ENCODE results near the gene FPR2.
"Not testable (repeated sequence)": the region's sequence is repeated elsewhere in the genome, so short reads cannot be mapped to it uniquely, and the experiment has no call there.

The FPR2 gene, protein sequence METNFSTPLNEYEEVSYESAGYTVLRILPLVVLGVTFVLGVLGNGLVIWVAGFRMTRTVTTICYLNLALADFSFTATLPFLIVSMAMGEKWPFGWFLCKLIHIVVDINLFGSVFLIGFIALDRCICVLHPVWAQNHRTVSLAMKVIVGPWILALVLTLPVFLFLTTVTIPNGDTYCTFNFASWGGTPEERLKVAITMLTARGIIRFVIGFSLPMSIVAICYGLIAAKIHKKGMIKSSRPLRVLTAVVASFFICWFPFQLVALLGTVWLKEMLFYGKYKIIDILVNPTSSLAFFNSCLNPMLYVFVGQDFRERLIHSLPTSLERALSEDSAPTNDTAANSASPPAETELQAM

DNA sequence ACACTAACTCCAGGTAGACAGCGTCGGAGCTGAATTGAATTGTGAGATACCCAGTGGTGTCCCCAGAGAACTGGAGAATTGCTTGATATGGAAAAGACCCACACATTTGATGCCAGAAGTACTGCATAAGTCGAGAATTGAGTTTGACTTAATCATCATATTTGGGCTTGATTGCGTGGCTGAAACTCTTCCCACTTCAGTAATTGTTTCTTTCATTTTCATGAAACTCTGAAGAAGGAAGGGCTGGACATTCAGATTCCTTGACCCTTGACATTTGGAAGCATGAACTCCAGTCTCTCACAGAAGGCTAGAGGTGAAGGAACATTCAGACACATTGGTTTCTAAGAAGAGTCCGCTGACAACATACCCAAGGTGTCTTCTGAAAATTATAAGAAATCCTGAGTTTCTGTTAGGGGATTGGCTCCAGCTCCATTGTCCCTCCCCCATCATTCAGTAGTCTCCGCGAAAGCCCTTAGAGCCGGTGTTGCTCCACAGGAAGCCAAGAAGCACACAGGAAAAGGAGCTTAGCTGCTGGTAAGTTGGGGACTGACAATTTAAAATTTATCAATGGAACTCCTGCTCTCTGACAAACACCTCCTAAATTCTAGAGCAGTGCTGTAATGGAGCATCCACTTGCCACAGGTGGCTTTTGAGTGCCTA is at the start of gene FPR2:
TSS of gene FPR2 (plus strand) at position 484 of the 660 bp plus-strand sequence. CDS start 7,479 bp downstream, outside the sequence.
- DNase-seq (ENCODE audit: low read depth in 2 of 2), result no peak

DNA sequence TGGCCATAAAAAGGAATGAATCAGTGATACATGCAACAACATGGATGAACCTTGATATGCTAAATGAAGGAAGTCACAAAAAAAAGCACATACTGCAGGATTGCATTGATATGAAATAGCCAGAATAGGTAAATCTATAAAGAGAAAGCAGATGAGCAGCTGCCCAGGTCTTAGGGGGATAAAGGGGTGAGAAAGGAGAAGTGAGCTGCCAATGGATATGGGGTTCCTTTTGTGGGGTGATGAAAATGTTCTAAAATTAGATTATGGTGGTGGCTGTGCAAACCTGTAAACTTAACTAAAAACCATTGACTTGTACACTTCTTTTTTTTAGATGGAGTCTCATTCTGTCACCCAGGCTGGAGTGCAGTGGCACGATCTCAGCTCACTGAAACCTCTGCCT is 49.3 kb upstream of the FPR2 start:
- DNase-seq (ENCODE audit: low read depth in 2 of 2), result no peak

DNA sequence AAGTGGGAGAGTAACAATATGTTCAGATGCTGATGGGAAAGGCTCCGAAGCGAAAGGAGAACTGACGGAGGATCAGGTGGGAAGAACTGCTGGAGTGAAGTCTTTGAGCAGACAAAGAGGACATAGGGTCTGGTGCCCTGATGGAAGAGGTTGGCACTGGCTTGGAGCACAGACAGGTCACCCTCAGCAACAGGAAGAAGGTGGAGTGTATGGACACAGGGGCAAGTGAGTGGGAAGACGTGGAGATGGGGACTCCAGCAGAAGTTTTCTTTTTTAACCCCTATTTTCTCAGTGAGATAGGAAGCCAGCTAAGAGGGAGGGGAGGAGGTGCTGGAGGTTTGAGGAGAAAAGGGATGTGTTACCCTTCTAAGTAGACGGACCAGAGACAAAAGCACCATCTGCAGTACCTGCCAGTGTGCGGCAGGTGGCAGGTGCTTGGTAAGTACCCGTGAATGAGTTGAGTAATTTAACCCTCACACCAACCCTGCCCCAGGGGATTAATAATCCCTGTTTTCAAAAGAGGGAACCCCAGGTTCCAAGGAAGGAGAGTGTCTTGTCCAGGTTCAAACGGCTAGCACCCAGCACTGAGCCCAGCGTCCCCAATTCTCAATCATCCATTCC is 48.4 kb upstream of the FPR2 start:
- DNase-seq (ENCODE audit: low read depth in 2 of 2), result no peak

DNA sequence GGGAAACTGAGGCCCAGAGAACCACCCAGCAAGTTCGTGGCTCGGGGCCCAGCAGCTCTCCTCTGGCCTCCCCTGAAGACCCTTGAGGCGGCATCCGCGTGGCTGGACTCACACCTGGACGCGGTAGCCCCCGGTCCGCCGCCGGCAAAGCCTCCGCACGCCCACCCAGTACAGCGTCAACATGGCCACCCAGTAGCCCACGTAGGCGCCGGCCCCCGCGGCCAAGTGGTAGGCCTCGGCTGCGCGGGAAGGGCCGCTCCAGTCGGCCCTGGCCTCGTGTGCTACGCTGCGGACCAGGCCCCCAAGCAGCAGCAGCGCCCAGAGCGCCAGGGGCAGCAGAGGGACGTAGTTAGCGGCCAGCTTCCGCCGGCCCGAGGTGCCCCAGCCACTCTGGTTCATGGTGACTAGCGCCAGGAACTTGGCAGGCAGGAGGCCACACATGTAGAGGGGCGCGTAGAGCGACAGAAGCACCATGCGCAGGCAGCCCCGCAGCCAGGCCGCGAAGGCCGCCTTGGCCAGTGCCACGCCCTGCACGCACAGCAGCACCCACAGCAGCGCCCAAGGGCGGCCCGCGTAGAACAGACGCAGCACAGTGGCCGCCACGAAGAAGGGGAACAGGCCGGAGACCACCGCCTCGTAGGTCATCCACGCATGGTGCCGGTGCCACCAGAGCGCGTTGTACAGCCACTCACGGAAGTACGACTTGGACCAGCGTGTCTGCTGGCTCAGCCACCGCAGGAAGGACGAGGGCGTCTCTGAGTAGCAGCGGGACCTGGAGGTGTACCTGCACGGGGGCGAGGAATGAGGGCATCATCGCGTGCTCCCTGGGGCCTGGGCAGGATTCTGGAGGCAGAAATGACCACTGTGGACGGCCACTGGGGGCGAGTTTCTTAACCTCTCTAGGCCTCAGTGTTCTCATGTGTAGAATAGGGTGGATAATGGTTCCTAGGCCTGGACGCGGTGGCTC is 47.4 kb upstream of the FPR2 start:
- no peak for DNase-seq (ENCODE audit: low read depth in 2 of 2)

DNA sequence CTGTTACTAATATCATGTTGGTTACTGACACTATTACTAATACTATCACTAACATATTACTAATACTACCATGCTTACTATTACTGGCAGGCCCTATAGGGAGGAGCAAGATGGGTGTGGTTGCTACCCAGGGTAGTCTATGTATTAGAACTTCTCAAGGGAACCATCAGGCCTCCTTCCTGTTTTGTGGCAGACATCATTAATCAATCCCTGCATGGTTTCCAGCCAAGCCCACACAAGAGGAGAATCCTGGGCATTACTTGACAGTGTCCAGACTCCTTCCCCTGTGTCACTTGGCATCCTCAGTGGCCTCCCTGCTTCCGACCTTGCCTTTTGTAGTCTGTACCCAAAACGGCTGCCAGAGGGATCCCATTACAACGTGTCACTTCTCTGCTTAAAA is 46.1 kb upstream of the FPR2 start:
- no peak for DNase-seq (ENCODE audit: low read depth in 2 of 2)

DNA sequence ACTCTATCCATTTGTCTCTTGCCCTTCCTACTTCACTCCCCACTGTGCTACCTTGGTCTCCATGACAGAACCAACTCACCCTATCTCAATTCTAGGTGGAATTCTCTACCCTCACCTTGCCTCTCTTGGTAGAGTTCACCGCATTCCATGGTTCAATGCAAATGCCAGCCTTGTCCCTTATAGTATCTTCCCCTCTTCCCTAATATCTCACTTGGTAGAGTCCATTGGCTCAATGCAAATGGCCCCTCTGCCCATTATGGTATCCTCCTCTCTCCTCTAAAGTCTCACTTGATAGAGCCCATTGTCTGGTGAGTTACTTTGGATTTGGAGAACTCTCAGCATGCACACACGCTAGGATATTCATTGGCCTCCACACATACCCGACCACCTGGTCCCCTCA is 45.1 kb upstream of the FPR2 start:
- no peak for DNase-seq (ENCODE audit: low read depth in 2 of 2)

DNA sequence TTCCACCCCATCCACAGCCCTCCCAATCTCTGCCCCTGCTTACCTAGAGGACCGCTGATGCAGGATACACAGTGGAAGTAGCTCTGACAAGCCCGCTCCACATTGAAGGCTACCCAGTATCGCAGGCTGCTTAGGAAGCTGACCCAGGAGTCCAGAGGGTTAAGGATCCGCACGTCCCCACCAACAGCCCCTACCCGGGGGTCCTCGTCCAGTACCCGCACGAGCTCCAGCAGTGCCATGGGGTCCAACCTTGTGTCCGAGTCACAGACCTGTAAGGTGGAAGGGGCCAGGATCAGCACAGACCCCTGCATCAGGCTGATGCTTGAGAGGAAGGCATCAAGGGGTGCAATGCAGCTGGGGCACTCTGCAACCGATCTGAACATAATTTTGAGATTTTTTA is 44.1 kb upstream of the FPR2 start:
- DNase-seq (ENCODE audit: low read depth in 2 of 2), result no peak

DNA sequence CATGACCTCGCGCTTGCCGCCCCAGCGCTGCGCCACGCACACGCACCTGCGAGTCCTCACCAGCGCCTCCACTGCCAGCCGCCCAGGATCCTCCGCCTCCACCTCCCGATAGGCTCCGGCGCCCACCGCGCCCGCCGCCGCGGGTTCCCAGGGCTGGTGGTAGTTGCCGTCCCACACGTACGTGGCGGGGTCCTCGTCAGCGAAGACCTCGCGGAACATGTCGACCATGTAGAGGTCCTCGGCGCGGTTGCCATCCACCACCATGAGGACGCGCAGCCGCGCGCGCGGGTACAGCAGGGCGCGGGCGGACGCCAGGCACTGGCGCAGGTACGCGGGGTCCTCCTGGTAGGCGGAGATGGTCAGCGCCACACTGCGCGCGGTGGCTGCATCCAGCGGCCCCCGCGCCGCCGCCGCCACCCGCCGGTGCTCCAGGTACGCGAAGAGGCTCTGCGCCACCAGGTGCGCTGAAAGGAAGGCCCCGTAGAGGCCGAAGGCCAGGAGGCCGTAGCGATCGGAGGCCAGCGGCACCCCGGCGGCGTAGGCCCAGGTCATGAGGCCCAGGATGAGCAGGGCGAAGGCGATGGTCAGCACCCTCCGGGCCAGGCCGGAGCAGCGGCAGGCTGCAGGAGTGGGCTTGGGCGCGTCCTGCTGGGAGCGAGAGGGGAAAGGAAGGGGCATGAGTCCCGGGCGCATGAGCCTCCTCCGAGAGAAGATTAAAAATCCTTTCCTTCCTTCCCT is 41.6 kb upstream of the FPR2 start:
- no peak for DNase-seq (ENCODE audit: low read depth in 2 of 2)

DNA sequence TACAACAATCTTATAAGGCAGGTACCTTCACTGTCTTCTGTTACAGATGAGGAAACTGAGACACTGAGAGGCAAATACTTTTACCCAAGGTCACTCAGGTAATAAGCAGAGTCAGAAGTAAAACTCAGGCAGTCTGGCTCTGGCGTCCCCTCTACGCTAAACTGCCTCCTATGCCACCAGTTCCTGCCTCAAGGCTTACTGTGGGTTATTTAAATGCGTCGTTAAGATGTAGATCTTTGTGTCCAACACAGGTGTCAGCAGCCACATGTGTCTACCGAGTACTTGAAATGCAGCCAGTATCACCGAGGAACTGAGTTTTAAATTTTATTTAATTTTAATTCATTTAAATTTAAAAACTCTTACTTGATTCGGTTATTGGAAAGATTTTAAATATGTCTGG is 39.1 kb upstream of the FPR2 start:
- no peak for DNase-seq (ENCODE audit: low read depth in 2 of 2)

DNA sequence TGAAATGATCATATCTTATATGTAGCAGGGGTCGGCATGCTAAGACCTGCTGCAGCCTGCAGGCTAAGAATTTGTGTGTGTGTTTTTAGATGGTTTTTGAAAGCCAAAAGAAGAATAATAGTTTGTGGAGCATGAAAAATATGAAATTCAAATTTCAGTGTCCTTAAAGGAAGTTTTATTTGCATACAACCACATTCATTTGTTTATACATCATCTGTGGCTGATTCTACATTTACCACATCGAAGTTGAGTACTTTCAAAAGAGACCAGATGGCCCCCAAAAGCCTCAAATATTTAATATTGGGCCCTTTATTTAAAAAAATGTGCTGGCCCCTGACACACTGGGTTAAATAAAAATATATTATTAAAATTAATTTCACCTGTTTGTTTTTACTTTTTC is 38.5 kb upstream of the FPR2 start:
- DNase-seq (ENCODE audit: low read depth in 2 of 2), result no peak

DNA sequence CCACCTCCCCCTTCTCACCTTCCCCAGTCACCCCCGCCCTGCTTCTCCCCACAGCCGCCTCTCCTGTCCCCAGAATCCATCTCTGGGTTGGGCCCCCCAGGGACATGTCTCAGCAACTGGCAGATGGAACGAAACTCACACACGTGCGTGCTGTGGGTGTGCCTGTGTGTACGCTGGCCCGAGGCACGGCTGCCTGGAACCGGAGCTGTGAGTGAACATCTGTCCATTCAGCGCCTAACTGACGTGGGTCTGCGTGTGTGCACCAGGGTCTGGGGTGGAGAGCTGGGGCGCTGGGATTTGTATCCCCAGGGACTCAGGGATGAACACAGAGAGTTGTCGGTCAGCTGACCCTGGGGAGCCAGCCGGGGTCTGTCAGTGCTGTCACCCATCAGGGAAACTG is 36.4 kb upstream of the FPR2 start:
- no peak for DNase-seq (ENCODE audit: low read depth in 2 of 2)

DNA sequence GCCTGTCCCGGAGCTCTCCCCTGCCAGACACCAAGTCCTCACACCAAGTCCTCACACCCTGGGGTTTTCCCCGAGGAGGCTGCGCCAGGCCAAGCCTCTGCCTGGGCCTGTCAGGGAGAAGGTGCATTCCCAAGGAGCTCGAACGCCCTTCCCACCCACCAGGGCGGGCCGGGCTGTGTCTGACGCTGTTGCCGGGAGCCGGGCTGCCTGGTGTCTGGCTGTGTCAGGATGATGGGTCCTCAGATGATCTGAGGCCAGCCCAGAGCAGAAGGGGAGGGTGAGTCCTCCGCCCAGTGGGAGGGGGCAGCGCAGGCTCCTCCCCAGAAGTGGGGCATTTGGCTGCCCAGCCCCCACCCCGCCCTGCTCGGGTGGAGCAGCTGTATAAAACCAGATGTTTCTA is 34.9 kb upstream of the FPR2 start:
- no peak for DNase-seq (ENCODE audit: low read depth in 2 of 2)

DNA sequence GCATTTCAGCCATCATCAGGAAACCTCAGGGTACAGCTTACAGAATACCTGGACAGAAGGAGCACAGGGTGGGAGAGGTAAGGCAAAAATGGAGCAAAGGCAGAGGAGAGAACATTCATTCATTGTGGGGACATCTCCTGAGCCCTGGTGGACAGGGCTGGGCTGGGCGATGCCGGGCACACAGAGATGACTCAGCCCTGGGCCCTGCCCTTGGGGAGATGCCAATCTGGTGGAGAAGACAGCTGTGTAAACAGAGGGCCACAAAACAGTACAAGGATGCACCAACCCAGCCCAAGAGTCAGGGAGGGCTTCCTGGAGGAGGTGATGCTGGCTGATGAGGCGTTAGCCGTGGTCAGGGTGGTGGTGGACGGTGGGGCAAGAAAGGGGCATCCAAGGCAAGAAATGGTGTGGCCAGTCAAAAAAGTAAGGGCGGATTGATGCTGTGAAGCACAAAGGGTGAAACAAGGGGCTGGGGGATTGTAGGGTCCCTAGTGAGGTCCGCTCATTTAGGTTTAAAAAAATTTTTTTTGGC is 33.6 kb upstream of the FPR2 start:
- no peak for DNase-seq (ENCODE audit: low read depth in 2 of 2)

DNA sequence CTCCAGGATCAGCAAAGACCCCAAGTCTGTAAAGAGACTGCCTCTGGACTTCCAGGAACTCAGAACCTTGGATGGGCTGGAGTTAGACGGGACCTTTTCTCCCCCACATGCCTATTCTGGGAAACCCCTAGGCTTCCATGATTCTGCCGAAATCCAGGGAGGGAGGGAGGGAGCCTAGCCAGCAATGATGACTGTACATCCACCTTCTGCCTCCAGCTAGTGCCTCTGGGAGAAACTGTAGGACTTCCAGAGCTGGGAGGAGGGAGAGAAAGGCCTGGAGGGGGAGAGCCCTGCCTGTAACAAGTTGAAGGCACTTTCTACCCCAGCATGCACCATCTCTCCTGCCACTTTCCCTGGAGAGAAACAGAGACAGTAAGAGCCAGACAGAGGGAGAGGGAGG is 31.2 kb upstream of the FPR2 start:
- no peak for DNase-seq (ENCODE audit: low read depth in 2 of 2)

DNA sequence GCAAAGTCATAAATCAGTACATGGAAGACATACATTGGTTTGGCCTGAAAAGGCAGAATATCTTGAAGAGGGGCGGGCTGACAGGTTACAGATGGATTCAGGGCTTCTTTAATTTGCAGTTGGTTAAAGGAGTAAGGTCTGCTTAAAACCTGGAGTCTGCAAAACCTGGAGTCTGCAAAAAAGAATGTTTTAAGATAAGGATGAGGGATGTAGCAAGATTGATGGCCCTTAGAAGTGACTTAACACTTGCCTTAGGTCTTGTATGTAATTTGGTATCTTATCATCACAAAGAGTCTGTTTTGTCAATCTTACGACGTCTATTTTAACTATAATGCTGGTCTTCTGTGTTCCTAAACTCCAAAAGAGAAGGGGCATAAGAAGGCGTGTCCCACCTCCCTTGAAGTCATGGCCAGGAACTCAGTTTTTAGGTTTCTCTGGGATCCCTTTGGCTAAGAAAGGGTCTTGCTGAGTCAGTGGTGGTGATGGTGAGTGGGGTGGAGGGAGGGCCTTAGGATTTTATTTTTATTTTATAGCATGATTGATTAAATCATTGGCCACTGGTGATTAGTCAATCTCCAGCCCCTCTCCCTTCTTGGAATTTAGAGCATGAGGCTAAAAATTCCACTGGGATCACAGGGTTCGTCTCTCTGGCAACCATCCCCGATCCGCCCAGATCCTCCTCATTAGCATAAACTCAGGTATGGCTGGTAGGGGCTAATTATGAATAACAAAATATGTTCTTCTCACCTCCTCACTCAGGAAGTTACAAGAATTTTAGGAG is 27.0 kb upstream of the FPR2 start:
- no peak for DNase-seq (ENCODE audit: low read depth in 2 of 2)

DNA sequence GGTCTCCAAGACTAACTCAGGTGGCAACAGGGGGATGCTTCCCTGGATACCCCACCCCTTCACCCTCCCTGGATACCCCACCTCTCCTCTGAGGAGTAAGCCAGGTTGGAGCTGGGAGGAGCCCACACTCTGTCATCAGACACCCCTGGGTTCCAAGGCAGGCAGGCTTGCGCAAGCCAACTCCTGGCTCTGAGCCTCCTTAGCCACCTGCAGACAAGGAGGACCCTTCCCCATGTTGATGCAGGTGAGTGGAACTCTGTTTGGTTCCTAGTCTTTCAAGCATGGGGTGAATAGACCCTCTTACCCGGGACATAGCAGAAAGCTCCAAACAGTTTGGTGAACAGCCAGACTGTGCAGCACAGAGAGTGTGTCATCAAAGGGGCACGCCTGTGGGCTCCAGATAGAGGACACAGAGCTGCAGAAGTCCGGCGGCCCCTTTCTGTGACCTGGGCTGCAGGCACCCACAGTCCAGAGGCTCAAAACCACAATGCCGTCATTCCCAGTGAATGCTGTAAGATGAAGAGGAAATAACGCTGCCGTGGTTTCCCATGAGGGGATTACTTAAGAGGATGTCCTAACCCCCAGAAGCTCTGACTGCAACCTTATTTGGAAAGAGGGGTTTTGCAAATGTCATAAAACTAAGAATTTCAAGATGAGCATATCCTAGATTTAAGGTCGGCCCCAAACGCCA is 25.1 kb upstream of the FPR2 start:
- no peak for DNase-seq (ENCODE audit: low read depth in 2 of 2)

DNA sequence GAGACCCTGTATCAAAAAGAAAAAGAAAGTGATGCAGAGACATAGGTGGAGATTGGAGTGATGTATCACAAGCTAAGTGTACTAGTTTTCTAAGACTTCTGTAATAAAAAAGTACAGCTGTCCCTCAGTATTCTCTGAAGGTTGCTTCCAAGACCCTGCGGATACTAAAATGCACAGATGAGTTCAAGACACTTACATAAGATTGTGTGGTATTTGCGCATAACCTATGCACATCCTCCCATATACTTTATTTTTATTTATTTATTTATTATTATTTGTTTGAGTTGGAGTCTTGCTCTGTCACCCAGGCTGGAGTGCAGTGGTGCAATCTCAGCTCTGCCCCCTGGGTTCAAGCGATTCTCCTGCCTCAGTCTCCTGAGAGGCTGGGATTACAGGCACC is 23.6 kb upstream of the FPR2 start:
- DNase-seq (ENCODE audit: low read depth in 2 of 2), result no peak

DNA sequence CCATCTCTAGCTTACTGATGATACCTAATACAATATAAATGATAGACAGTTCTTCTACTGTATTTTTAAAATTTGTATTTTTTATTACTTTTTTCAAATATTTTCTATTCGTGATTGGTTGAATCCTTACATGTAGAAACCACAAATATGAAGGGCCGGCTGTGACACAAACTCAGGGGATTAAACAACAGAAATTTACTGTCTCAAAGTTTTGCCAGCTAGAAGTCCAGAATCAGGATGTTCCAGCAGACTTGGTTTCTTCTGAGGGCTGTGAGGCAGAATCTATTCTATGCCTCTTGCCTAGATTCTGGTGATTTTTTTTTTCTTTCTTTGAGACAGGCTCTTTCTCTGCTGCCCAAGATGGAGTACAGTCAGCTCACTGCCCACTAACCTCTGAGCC is 23.1 kb upstream of the FPR2 start:
- no peak for DNase-seq (ENCODE audit: low read depth in 2 of 2)

DNA sequence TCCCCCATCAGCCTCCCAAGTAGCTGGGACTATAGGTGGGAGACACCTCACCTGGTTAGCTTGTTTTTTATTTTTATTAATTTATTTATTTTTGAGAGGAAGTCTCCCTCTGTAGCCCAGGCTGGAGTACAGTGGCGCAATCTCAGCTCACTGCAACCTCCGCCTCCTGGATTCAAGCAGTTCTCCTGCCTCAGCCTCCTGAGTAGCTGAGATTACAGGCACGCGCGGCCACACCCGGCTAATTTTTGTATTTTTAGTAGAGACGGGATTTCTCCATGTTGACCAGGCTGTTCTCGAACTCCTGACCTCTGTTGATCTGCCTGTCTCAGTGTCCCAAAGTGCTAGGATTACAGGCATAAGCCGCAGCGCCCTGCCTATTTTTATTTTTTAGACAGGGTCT is 22.5 kb upstream of the FPR2 start:
- not testable (repeated sequence) for DNase-seq (ENCODE audit: low read depth in 2 of 2)

Data from activated CD4-positive, alpha-beta T cell treated with anti-CD3 and anti-CD28 coated beads for 24 hours (primary cell).